Measurements from ENCODE around the gene MAT2A.
"Not testable (repeated sequence)": the region's sequence is repeated elsewhere in the genome, so short reads cannot be mapped to it uniquely, and the experiment has no call there.

Gene MAT2A

GRCh38 chr2:85524336-85524908 is 14.5 kb upstream of the MAT2A start:
- no peak for DNase-seq

- DNase-seq, result no peak
Observed at GRCh38 chr2:85525029-85525428, 13.9 kb upstream of the MAT2A start.

GRCh38 chr2:85525567-85525966 is 13.4 kb upstream of the MAT2A start:
- no peak for DNase-seq

- DNase-seq, result no peak
Observed at GRCh38 chr2:85527787-85528186, 11.2 kb upstream of the MAT2A start.

GRCh38 chr2:85528355-85528754 is 10.6 kb upstream of the MAT2A start:
- no peak for DNase-seq

GRCh38 chr2:85529809-85530208 is 9.2 kb upstream of the MAT2A start:
- no peak for DNase-seq

GRCh38 chr2:85531589-85531988 is 7.4 kb upstream of the MAT2A start:
- DNase-seq, result no peak

- no peak for DNase-seq
Observed at GRCh38 chr2:85534099-85534498, 4.9 kb upstream of the MAT2A start.

GRCh38 chr2:85534881-85535280 is 4.1 kb upstream of the MAT2A start:
- DNase-seq, result no peak

- DNase-seq, result no peak
Observed at GRCh38 chr2:85536479-85536878, 2.5 kb upstream of the MAT2A start.

GRCh38 chr2:85537600-85538506 is 1.1 kb upstream of the MAT2A start:
- no peak for DNase-seq

GRCh38 chr2:85539361-85540132 is 579 bp downstream of the MAT2A start:
- DNase-seq, result peak; percentile 57

- DNase-seq, result no peak
Observed at GRCh38 chr2:85540133-85540648, 1.2 kb downstream of the MAT2A start.

- no peak for DNase-seq
Observed at GRCh38 chr2:85541262-85541661, 2.3 kb downstream of the MAT2A start.

- DNase-seq, result no peak
Observed at GRCh38 chr2:85541753-85542457, 2.9 kb downstream of the MAT2A start.

GRCh38 chr2:85542777-85543176 is 3.8 kb downstream of the MAT2A start:
- DNase-seq, result no peak

- not testable (repeated sequence) for DNase-seq
Observed at GRCh38 chr2:85544254-85544691, 5.3 kb downstream of the MAT2A start.

GRCh38 chr2:85544915-85545779 is 6.2 kb downstream of the MAT2A start:
- DNase-seq, result not testable (repeated sequence)

GRCh38 chr2:85545780-85546240 is 6.8 kb downstream of the MAT2A start:
- DNase-seq, result no peak

- DNase-seq, result no peak
Observed at GRCh38 chr2:85547089-85547858, 8.3 kb downstream of the MAT2A start.
